Fibroblast of lung (primary cell): ENCODE data around the gene OSCAR.

Source experiments
- EZH2 ChIP-seq: IDR thresholded peaks from 2 replicates; pipeline ENCODE4 v1.5.1; 2012; ENCODE audit warnings: low read length, control low read depth, mild to moderate bottlenecking; ENCODE audit errors: missing control alignments
- TF ChIP-seq, protein P1 (sequence below), 2 donors: IDR thresholded peaks in 1 of 2; conservative IDR thresholded peaks in 1 of 2; 1 replicate in 1 of 2; 2 replicates in 1 of 2; pipeline ENCODE4 v1.5.1; 2011 to 2012; ENCODE audit warnings: low read length in 2 of 2, control low read depth in 1 of 2, inconsistent platforms in 1 of 2, low read depth in 1 of 2, mild to moderate bottlenecking in 1 of 2

DNA sequence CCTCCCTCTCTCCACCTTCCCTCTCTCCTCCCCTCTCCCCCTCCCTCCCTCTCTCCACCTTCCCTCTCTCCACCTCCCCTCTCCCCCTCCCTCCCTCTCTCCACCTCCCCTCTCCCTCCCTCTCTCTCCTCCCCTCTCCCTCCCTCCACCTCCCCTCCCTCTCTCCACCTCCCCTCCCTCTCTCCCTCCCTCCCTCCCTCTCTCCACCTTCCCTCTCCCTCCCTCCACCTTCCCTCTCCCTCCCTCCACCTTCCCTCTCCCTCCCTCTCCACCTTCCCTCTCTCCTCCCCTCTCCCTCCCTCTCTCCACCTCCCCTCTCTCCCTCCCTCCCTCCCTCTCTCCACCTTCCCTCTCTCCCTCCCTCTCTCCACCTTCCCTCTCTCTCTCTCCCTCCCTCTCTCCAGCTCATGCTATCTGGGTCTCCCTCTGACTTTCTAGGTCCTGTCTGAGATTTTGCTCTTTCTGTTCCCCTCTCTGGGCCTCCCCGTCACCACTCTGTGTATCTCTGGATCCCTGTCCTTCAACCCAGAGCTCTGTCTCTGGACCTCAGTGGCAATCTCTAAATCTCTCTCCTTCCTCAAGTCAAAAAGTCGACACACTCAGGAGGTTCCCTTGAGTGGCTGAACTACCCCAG lies 33.5 kb upstream of the OSCAR start:
- TF ChIP-seq, protein P1, sequence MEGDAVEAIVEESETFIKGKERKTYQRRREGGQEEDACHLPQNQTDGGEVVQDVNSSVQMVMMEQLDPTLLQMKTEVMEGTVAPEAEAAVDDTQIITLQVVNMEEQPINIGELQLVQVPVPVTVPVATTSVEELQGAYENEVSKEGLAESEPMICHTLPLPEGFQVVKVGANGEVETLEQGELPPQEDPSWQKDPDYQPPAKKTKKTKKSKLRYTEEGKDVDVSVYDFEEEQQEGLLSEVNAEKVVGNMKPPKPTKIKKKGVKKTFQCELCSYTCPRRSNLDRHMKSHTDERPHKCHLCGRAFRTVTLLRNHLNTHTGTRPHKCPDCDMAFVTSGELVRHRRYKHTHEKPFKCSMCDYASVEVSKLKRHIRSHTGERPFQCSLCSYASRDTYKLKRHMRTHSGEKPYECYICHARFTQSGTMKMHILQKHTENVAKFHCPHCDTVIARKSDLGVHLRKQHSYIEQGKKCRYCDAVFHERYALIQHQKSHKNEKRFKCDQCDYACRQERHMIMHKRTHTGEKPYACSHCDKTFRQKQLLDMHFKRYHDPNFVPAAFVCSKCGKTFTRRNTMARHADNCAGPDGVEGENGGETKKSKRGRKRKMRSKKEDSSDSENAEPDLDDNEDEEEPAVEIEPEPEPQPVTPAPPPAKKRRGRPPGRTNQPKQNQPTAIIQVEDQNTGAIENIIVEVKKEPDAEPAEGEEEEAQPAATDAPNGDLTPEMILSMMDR (conservative IDR thresholded peaks at IDR 0.05 in 1 of 2, IDR thresholded peaks at IDR 0.05 in 1 of 2; ENCODE audit: low read depth in 1 of 2, low read length in 2 of 2), result no peak
- TF ChIP-seq EZH2, result no peak
